ENCODE data around the gene HAS3.

DNA sequence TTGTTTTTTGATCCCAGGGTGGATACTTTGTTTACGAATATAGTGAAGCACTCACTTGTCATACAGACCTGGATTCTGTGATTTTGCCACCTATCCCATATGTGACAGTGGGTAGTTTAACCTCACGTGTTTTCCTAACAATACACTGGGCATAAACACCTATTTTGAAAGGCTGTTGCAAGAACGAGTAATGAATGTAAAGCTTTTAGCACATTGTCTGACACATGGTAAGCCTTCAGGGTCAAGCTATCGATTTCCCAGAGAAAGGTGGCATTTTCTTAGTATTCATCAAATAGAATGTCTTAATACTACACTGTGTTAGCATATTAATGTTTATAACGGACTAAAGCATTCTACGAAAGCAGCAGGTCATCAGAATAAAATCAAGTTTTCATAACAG, 25.0 kb downstream of the HAS3 start:
- TF ChIP-seq MYC (IDR thresholded peaks at IDR 0.05; ENCODE audit: low read depth, low read length): no peak
- no peak for TF ChIP-seq EZH2 (IDR thresholded peaks at IDR 0.05; ENCODE audit: borderline replicate concordance, low read depth, low read length, severe bottlenecking)
- TF ChIP-seq, protein P1, sequence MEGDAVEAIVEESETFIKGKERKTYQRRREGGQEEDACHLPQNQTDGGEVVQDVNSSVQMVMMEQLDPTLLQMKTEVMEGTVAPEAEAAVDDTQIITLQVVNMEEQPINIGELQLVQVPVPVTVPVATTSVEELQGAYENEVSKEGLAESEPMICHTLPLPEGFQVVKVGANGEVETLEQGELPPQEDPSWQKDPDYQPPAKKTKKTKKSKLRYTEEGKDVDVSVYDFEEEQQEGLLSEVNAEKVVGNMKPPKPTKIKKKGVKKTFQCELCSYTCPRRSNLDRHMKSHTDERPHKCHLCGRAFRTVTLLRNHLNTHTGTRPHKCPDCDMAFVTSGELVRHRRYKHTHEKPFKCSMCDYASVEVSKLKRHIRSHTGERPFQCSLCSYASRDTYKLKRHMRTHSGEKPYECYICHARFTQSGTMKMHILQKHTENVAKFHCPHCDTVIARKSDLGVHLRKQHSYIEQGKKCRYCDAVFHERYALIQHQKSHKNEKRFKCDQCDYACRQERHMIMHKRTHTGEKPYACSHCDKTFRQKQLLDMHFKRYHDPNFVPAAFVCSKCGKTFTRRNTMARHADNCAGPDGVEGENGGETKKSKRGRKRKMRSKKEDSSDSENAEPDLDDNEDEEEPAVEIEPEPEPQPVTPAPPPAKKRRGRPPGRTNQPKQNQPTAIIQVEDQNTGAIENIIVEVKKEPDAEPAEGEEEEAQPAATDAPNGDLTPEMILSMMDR (IDR thresholded peaks at IDR 0.05; ENCODE audit: extremely low read depth in 1 of 2, insufficient read depth in 1 of 2, low read depth in 1 of 2, low read length in 2 of 2): no peak
